ENCODE data around the gene FAM111B.
"Not testable (repeated sequence)": the region's sequence is repeated elsewhere in the genome, so short reads cannot be mapped to it uniquely, and the experiment has no call there.

FAM111B gene

GRCh38 chr11:59076876-59077571 lies 30.0 kb upstream of the FAM111B start:
- H3K27ac ChIP-seq, result no peak overlapping the region
- TF ChIP-seq, protein P1, sequence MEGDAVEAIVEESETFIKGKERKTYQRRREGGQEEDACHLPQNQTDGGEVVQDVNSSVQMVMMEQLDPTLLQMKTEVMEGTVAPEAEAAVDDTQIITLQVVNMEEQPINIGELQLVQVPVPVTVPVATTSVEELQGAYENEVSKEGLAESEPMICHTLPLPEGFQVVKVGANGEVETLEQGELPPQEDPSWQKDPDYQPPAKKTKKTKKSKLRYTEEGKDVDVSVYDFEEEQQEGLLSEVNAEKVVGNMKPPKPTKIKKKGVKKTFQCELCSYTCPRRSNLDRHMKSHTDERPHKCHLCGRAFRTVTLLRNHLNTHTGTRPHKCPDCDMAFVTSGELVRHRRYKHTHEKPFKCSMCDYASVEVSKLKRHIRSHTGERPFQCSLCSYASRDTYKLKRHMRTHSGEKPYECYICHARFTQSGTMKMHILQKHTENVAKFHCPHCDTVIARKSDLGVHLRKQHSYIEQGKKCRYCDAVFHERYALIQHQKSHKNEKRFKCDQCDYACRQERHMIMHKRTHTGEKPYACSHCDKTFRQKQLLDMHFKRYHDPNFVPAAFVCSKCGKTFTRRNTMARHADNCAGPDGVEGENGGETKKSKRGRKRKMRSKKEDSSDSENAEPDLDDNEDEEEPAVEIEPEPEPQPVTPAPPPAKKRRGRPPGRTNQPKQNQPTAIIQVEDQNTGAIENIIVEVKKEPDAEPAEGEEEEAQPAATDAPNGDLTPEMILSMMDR (conservative IDR thresholded peaks at IDR 0.05), result no peak

DNA sequence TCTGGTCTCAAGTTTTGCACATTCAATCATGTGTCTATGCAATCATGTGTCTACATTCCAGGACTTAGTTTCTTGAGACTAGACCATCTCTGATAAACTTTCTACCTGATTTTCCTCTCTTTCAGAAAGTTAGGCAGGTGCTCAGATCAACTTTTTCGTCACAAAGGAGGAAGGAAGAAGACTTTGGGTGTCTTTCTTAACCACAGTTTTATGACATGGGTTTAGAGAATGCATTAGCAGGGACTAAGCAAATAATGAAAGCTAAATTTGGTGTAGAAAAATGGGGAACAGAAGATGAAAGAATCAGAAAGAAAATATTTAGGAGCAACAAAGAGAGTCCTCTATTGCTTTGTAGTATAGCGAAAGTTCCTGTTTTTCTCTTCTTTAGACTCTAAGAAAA lies 28.6 kb upstream of the FAM111B start:
- TF ChIP-seq, protein P1 (conservative IDR thresholded peaks at IDR 0.05), result no peak
- no peak overlapping the region for H3K27ac ChIP-seq

GRCh38 chr11:59079086-59079485 lies 28.0 kb upstream of the FAM111B start:
- TF ChIP-seq, protein P1 (conservative IDR thresholded peaks at IDR 0.05), result no peak

GRCh38 chr11:59080421-59080820 lies 26.6 kb upstream of the FAM111B start:
- H3K27ac ChIP-seq, result not testable (repeated sequence)

More at GRCh38 chr11:59079086-59079485, 28.0 kb upstream of the FAM111B start:
- no peak overlapping the region for H3K27ac ChIP-seq

DNA sequence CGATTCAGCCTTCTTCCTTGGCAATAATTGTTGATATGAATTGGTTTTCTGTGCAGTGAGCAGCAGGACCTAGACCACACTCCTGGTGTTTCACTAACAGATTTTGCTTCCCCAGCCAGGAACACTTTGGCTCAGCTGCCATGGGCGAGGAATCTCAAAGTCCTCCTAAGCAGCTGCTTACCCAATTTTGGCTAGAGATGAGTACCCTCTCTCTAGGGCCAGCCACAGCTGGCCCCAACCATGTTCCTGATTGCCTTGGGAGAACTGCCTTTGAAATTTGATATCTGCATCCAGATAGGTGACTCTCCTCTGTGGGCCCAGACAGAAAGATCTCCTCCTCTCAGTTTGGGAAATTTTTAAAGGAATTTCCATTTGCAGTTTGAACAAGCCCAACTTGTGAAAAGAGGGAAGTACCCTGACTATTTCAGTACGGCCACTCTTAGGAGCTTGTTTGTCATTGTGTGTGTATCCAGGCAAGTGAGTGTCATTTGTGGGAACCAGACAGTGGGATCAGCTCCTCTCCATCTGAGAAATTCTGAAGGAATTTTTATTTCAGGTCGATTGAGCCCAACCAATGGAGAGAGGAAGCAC lies 25.5 kb upstream of the FAM111B start:
- H3K27ac ChIP-seq, result not testable (repeated sequence)

GRCh38 chr11:59086007-59086406 lies 21.0 kb upstream of the FAM111B start, which contains the start of gene GLYATL1B:
Gene GLYATL1B, plus strand, starts transcription at chr11:59086307. Its CDS starts 0 bp downstream, at chr11:59086307.
- H3K27ac ChIP-seq, result not testable (repeated sequence)

- TF ChIP-seq, protein P1 (conservative IDR thresholded peaks at IDR 0.05), result no peak
- H3K27ac ChIP-seq, result no peak overlapping the region
These were observed 18.9 kb upstream of the FAM111B start for GRCh38 chr11:59088162-59088561.

DNA sequence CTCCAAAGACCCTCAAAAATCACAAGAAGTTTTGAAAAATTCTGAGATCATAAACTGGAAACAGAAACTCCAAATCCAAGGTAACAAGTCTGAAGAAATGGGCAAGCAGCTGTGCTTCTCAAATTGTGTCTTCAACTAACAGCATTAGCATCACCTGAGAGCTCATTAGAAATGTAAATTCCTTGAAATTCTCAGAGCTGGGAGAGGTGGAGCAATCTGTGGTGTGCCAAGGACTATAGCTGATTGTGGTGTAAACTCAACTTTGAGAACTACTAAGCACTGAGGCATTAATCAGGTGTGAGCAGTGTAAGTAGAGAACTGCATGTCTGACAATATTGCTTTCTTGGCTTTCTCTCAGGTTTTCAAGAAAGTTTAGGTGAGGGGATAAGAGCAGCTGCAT lies 13.5 kb upstream of the FAM111B start:
- H3K27ac ChIP-seq, result not testable (repeated sequence)

- H3K27ac ChIP-seq, result not testable (repeated sequence)
These were observed 11.8 kb upstream of the FAM111B start for GRCh38 chr11:59095225-59095624.

- not testable (repeated sequence) for H3K27ac ChIP-seq
These were observed 11.0 kb upstream of the FAM111B start for GRCh38 chr11:59095972-59096575.

All from VCaP (cell line).